CD4-positive, alpha-beta T cell treated with Interleukin-10 for 1 hour (primary cell): Measurements from ENCODE around the gene SLC8A1.

Experiments used
- DNase-seq: peaks from one replicate; pipeline ENCODE4 v3.0.0-alpha.2; 2020

The SLC8A1 gene

GRCh38 chr2:40419364-40419762, 32.5 kb downstream of the SLC8A1 start:
- DNase-seq, result no peak

GRCh38 chr2:40418614-40419363, 33.1 kb downstream of the SLC8A1 start:
- no peak for DNase-seq

GRCh38 chr2:40416486-40416885, 35.4 kb downstream of the SLC8A1 start:
- no peak for DNase-seq

GRCh38 chr2:40415391-40415790, 36.5 kb downstream of the SLC8A1 start:
- no peak for DNase-seq

- no peak for DNase-seq
These were observed 39.4 kb downstream of the SLC8A1 start for GRCh38 chr2:40412456-40412855.

- no peak for DNase-seq
These were observed 41.2 kb downstream of the SLC8A1 start for GRCh38 chr2:40410695-40411094.

GRCh38 chr2:40409734-40410133, 42.2 kb downstream of the SLC8A1 start:
- DNase-seq, result no peak

GRCh38 chr2:40406485-40407289, 45.2 kb downstream of the SLC8A1 start:
- DNase-seq, result no peak

GRCh38 chr2:40405465-40405864, 46.4 kb downstream of the SLC8A1 start:
- DNase-seq, result no peak

- no peak for DNase-seq
These were observed 47.4 kb downstream of the SLC8A1 start for GRCh38 chr2:40404517-40404916.

GRCh38 chr2:40403233-40403836, 48.6 kb downstream of the SLC8A1 start:
- DNase-seq, result no peak

- DNase-seq, result no peak
These were observed 50.0 kb downstream of the SLC8A1 start for GRCh38 chr2:40401896-40402295.

GRCh38 chr2:40400336-40400953, 51.4 kb downstream of the SLC8A1 start:
- DNase-seq, result no peak

- DNase-seq, result no peak
These were observed 54.1 kb downstream of the SLC8A1 start for GRCh38 chr2:40397765-40398164.

GRCh38 chr2:40396124-40396523, 55.8 kb downstream of the SLC8A1 start:
- DNase-seq, result no peak

GRCh38 chr2:40395169-40396073, 56.5 kb downstream of the SLC8A1 start:
- DNase-seq, result no peak

- DNase-seq, result no peak
These were observed 57.3 kb downstream of the SLC8A1 start for GRCh38 chr2:40394597-40394996.

GRCh38 chr2:40394031-40394430, 57.9 kb downstream of the SLC8A1 start:
- DNase-seq, result no peak

GRCh38 chr2:40388161-40388560, 63.7 kb downstream of the SLC8A1 start:
- no peak for DNase-seq

- no peak for DNase-seq
These were observed 65.7 kb downstream of the SLC8A1 start for GRCh38 chr2:40386177-40386576.

GRCh38 chr2:40384714-40385113, 67.2 kb downstream of the SLC8A1 start:
- no peak for DNase-seq

- DNase-seq, result no peak
These were observed 67.7 kb downstream of the SLC8A1 start for GRCh38 chr2:40384233-40384632.
